ENCODE measurements around the gene DOCK4. TPM values are rescaled to one million over a fixed set of nuclear protein-coding genes. Genes with fewer than 3 reads are reported as not detected.

The DOCK4 gene
- polyA plus RNA-seq, 1 donor (not counting 4 experiments of a cell fraction or from before 2014, with no cell fraction given), result 13.9 TPM

DNA sequence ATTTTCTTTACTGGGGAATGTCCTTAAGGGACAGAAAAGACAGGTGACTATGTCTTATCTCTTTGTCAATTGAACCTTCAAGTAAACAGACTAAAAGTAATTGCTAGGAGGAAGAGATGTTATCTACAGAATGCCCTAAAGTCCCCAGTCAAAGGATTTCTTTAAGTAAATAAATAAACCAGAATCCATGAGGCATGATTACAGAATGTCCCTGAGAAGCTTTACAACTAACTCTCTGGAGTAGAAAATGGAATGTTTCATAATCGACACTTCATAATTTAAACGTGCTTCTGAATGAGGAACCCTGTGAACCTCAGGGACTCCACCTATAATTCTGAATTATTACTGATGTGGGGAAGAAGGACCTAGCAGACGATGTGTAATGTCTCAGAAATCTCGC lies 456.0 kb downstream of the DOCK4 start:
- H3K27ac ChIP-seq (ENCODE audit: control insufficient read depth, insufficient read depth, low read length), result no peak overlapping the region
- no peaks in the 10 kb centered on the region for H3K4me1 ChIP-seq (ENCODE audit: control insufficient read depth, extremely low read depth, insufficient read depth, low read length)
- FAIRE-seq, result no peak
- DNase-seq (ENCODE audit: low read depth, low spot score), result no peak
- H3K36me3 ChIP-seq (ENCODE audit: control insufficient read depth in 2 of 2, extremely low read depth in 1 of 2, insufficient read depth in 2 of 2, low read length in 2 of 2), result peaks cover 0 to 3% of the 10 kb centered on the region in 2 experiments
- no peak overlapping the region for H3K4me3 ChIP-seq (ENCODE audit: control insufficient read depth in 2 of 3, extremely low read depth in 1 of 3, insufficient read depth in 2 of 3, low read depth in 1 of 3, low read length in 3 of 3)
- no peak overlapping the region for H3K4me2 ChIP-seq (ENCODE audit: control insufficient read depth, extremely low read depth, insufficient read depth, low read depth, low read length)
- no peaks in the 10 kb centered on the region for H3K9me3 ChIP-seq (ENCODE audit: control insufficient read depth, low read depth, low read length)
- no peak for TF ChIP-seq EZH2 (IDR thresholded peaks at IDR 0.05; ENCODE audit: low read length)
- TF ChIP-seq, protein P1, sequence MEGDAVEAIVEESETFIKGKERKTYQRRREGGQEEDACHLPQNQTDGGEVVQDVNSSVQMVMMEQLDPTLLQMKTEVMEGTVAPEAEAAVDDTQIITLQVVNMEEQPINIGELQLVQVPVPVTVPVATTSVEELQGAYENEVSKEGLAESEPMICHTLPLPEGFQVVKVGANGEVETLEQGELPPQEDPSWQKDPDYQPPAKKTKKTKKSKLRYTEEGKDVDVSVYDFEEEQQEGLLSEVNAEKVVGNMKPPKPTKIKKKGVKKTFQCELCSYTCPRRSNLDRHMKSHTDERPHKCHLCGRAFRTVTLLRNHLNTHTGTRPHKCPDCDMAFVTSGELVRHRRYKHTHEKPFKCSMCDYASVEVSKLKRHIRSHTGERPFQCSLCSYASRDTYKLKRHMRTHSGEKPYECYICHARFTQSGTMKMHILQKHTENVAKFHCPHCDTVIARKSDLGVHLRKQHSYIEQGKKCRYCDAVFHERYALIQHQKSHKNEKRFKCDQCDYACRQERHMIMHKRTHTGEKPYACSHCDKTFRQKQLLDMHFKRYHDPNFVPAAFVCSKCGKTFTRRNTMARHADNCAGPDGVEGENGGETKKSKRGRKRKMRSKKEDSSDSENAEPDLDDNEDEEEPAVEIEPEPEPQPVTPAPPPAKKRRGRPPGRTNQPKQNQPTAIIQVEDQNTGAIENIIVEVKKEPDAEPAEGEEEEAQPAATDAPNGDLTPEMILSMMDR (optimal IDR thresholded peaks at IDR 0.05 in 1 of 3, IDR thresholded peaks at IDR 0.05 in 1 of 3, conservative IDR thresholded peaks at IDR 0.05 in 1 of 3; ENCODE audit: extremely low read depth in 1 of 3, insufficient read depth in 2 of 3, low read length in 3 of 3), result no peak
- H3K79me2 ChIP-seq (ENCODE audit: control insufficient read depth, insufficient read depth, low read length), result no peaks in the 10 kb centered on the region
- dilution Hi-C loops (cut with MboI; ENCODE audit: extremely low pct_ligation_motif_present, low sequenced_read_pairs), result loop anchor here (25.0 kb wide), 1 partner anchor 112 kb away; no protein-coding TSS in a partner anchor
- H3K9me1 ChIP-seq (ENCODE audit: control insufficient read depth, extremely low read depth, insufficient read depth, low read length), result no peaks in the 10 kb centered on the region
- H3K9ac ChIP-seq (ENCODE audit: control insufficient read depth, extremely low read depth, insufficient read depth, low read length), result no peak overlapping the region
- H3K27me3 ChIP-seq (ENCODE audit: control insufficient read depth, extremely low read depth, insufficient read depth, low read length), result no peaks in the 10 kb centered on the region
- H2AFZ ChIP-seq (ENCODE audit: control insufficient read depth, low read length), result no peak overlapping the region
- H4K20me1 ChIP-seq (ENCODE audit: control insufficient read depth, extremely low read depth, insufficient read depth, low read length), result no peaks in the 10 kb centered on the region

DNA sequence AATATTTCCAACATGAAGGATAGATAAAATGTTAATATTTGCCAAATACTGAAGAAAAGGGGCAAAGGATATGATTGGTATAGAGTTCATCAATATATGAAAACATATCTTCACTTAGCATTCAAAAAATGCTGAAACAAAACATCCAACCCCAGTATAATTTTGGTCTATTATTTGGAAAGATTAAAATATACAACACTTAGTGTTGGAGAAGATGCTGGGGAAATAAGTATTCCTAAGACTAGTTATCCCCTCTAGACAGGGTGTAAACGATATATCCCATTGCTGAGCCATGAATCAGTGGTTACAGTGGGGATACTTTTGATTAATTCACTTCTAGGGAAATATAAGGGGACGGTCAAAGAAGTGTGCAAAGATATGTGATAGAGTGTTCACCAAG lies 456.6 kb downstream of the DOCK4 start:
- no peak for DNase-seq (ENCODE audit: low read depth, low spot score)
- Histone ChIP-seq H3K79me2 (ENCODE audit: control insufficient read depth, insufficient read depth, low read length) (no peaks in the 10 kb centered on the region), H2AFZ (ENCODE audit: control insufficient read depth, low read length) (no peak overlapping the region), H3K4me2 (ENCODE audit: control insufficient read depth, extremely low read depth, insufficient read depth, low read depth, low read length) (no peak overlapping the region), H4K20me1 (ENCODE audit: control insufficient read depth, extremely low read depth, insufficient read depth, low read length) (no peaks in the 10 kb centered on the region), H3K27ac (ENCODE audit: control insufficient read depth, insufficient read depth, low read length) (no peak overlapping the region), H3K36me3 (ENCODE audit: control insufficient read depth in 2 of 2, extremely low read depth in 1 of 2, insufficient read depth in 2 of 2, low read length in 2 of 2) (peaks cover 0 to 3% of the 10 kb centered on the region in 2 experiments), H3K9ac (ENCODE audit: control insufficient read depth, extremely low read depth, insufficient read depth, low read length) (no peak overlapping the region), H3K27me3 (ENCODE audit: control insufficient read depth, extremely low read depth, insufficient read depth, low read length) (no peaks in the 10 kb centered on the region), H3K4me1 (ENCODE audit: control insufficient read depth, extremely low read depth, insufficient read depth, low read length) (no peaks in the 10 kb centered on the region), H3K9me3 (ENCODE audit: control insufficient read depth, low read depth, low read length) (no peaks in the 10 kb centered on the region), H3K4me3 (ENCODE audit: control insufficient read depth in 2 of 3, extremely low read depth in 1 of 3, insufficient read depth in 2 of 3, low read depth in 1 of 3, low read length in 3 of 3) (no peak overlapping the region), H3K9me1 (ENCODE audit: control insufficient read depth, extremely low read depth, insufficient read depth, low read length) (no peaks in the 10 kb centered on the region)
- dilution Hi-C loops (cut with MboI; ENCODE audit: extremely low pct_ligation_motif_present, low sequenced_read_pairs), result loop anchor here (25.0 kb wide), 1 partner anchor 113 kb away; no protein-coding TSS in a partner anchor
- FAIRE-seq, result no peak
- TF ChIP-seq, protein P1 (optimal IDR thresholded peaks at IDR 0.05 in 1 of 3, IDR thresholded peaks at IDR 0.05 in 1 of 3, conservative IDR thresholded peaks at IDR 0.05 in 1 of 3; ENCODE audit: extremely low read depth in 1 of 3, insufficient read depth in 2 of 3, low read length in 3 of 3), result no peak
- no peak for TF ChIP-seq EZH2 (IDR thresholded peaks at IDR 0.05; ENCODE audit: low read length)
